ENCODE measurements around the gene EVC. TPM values are rescaled to one million over a fixed set of nuclear protein-coding genes. Genes with fewer than 3 reads are reported as not detected.

EVC gene
- total RNA-seq, 2 donors from 2014 or later = 25.5 to 29.0 TPM

- WGBS, 2 experiments (ENCODE audit: insufficient coverage in 1 of 2, insufficient read length in 1 of 2) = 91 to 100% methylated on average over 1 of the region's 1 CpG
- H3K36me3 ChIP-seq (ENCODE audit: control insufficient read depth, insufficient read depth, low read length) = peaks cover 20% of the 10 kb centered on the region
Measured at GRCh38 chr4:5776510-5776909, 65.5 kb downstream of the EVC start.

GRCh38 chr4:5780831-5781480 lies 70.0 kb downstream of the EVC start:
- WGBS, 2 experiments (ENCODE audit: insufficient coverage in 1 of 2, insufficient read length in 1 of 2) = 97% methylated on average over 6 to 9 of the region's 9 CpGs
- TF ChIP-seq, protein P1, sequence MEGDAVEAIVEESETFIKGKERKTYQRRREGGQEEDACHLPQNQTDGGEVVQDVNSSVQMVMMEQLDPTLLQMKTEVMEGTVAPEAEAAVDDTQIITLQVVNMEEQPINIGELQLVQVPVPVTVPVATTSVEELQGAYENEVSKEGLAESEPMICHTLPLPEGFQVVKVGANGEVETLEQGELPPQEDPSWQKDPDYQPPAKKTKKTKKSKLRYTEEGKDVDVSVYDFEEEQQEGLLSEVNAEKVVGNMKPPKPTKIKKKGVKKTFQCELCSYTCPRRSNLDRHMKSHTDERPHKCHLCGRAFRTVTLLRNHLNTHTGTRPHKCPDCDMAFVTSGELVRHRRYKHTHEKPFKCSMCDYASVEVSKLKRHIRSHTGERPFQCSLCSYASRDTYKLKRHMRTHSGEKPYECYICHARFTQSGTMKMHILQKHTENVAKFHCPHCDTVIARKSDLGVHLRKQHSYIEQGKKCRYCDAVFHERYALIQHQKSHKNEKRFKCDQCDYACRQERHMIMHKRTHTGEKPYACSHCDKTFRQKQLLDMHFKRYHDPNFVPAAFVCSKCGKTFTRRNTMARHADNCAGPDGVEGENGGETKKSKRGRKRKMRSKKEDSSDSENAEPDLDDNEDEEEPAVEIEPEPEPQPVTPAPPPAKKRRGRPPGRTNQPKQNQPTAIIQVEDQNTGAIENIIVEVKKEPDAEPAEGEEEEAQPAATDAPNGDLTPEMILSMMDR (conservative IDR thresholded peaks at IDR 0.05) = no peak

More at GRCh38 chr4:5776510-5776909, 65.5 kb downstream of the EVC start:
- DNase-seq = no peak
- peaks cover 19% of the 10 kb centered on the region for H3K4me1 Mint-ChIP-seq
- no peak overlapping the region for H3K4me3 Mint-ChIP-seq
- Histone ChIP-seq H3K9me3 (ENCODE audit: control insufficient read depth, low read length) (peaks cover 46% of the 10 kb centered on the region), H3K9ac (ENCODE audit: extremely low read depth, low read length, poor library complexity, severe bottlenecking) (no peak overlapping the region), H3K4me3 (ENCODE audit: low read length) (peak overlapping the region; percentile 61), H3K4me1 (ENCODE audit: control insufficient read depth, insufficient read depth, low read length) (peaks cover 13% of the 10 kb centered on the region), H3K27me3 (ENCODE audit: control insufficient read depth, insufficient read depth, low read length, poor library complexity, severe bottlenecking) (peaks cover 31% of the 10 kb centered on the region), H3K27ac (ENCODE audit: low read depth, low read length) (no peak overlapping the region)
- H3K36me3 Mint-ChIP-seq (ENCODE audit: low read depth) = peaks cover 41% of the 10 kb centered on the region
- peaks cover 39% of the 10 kb centered on the region for H3K9me3 Mint-ChIP-seq
- peaks cover 40% of the 10 kb centered on the region for H3K27me3 Mint-ChIP-seq (ENCODE audit: insufficient read depth)
- H3K27ac Mint-ChIP-seq = no peak overlapping the region
- TF ChIP-seq, protein P1 (conservative IDR thresholded peaks at IDR 0.05) = no peak

DNA sequence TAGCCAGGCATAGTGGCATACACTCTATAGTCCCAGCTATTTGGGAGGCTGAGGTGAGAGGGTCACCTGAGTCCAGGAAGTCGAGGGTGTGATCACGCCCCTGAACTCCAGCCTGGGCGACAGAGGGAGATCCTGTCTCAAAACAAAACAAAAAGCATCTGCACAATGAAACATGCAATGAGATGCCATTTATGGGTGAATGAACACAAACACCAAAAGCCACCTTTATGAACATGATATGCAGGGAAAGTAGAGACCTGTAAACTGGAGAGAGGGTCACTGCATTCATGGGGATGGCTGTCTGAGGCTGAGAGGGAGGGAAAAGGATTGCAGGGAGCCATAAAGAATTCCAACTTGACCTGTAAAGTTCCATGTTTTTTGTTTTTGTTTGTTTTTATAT lies 70.7 kb downstream of the EVC start:
- 83 to 92% methylated on average over 3 of the region's 3 CpGs for WGBS, 2 experiments (ENCODE audit: insufficient coverage in 1 of 2, insufficient read length in 1 of 2)
- Histone ChIP-seq H3K27me3 (ENCODE audit: control insufficient read depth, insufficient read depth, low read length, poor library complexity, severe bottlenecking) (no peaks in the 10 kb centered on the region), H3K9me3 (ENCODE audit: control insufficient read depth, low read length) (peaks cover 21% of the 10 kb centered on the region), H3K36me3 (ENCODE audit: control insufficient read depth, insufficient read depth, low read length) (peaks cover 19% of the 10 kb centered on the region), H3K4me1 (ENCODE audit: control insufficient read depth, insufficient read depth, low read length) (peaks cover 2% of the 10 kb centered on the region), H3K27ac (ENCODE audit: low read depth, low read length) (no peak overlapping the region), H3K4me3 (ENCODE audit: low read length) (no peak overlapping the region), H3K9ac (ENCODE audit: extremely low read depth, low read length, poor library complexity, severe bottlenecking) (no peak overlapping the region)
- no peak for DNase-seq
- no peak overlapping the region for H3K27ac Mint-ChIP-seq
- no peak overlapping the region for H3K4me3 Mint-ChIP-seq
- H3K27me3 Mint-ChIP-seq (ENCODE audit: insufficient read depth) = peaks cover 27% of the 10 kb centered on the region
- H3K4me1 Mint-ChIP-seq = peaks cover 33% of the 10 kb centered on the region
- TF ChIP-seq, protein P1 (conservative IDR thresholded peaks at IDR 0.05) = no peak
- H3K36me3 Mint-ChIP-seq (ENCODE audit: low read depth) = peaks cover 43% of the 10 kb centered on the region
- H3K9me3 Mint-ChIP-seq = peaks cover 15% of the 10 kb centered on the region

More at GRCh38 chr4:5780831-5781480, 70.0 kb downstream of the EVC start:
- Histone ChIP-seq H3K9ac (ENCODE audit: extremely low read depth, low read length, poor library complexity, severe bottlenecking) (no peak overlapping the region), H3K9me3 (ENCODE audit: control insufficient read depth, low read length) (peaks cover 29% of the 10 kb centered on the region), H3K4me1 (ENCODE audit: control insufficient read depth, insufficient read depth, low read length) (peaks cover 2% of the 10 kb centered on the region), H3K27me3 (ENCODE audit: control insufficient read depth, insufficient read depth, low read length, poor library complexity, severe bottlenecking) (no peaks in the 10 kb centered on the region), H3K36me3 (ENCODE audit: control insufficient read depth, insufficient read depth, low read length) (peaks cover 19% of the 10 kb centered on the region), H3K4me3 (ENCODE audit: low read length) (no peak overlapping the region), H3K27ac (ENCODE audit: low read depth, low read length) (no peak overlapping the region)
- Mint-ChIP-seq H3K4me3 (no peak overlapping the region), H3K27me3 (ENCODE audit: insufficient read depth) (peaks cover 27% of the 10 kb centered on the region), H3K9me3 (peaks cover 22% of the 10 kb centered on the region), H3K4me1 (peaks cover 29% of the 10 kb centered on the region), H3K27ac (no peak overlapping the region), H3K36me3 (ENCODE audit: low read depth) (peaks cover 44% of the 10 kb centered on the region)
- no peak for DNase-seq
